ENCODE results near the gene TUBE1. TPM values are rescaled to one million over a fixed set of nuclear protein-coding genes. Genes with fewer than 3 reads are reported as not detected.
A peak's percentile ranks its signal among the peaks of the same experiment; 100 is the strongest.

The TUBE1 gene
- total RNA-seq, 1 experiment from 2014 or later, result 24.4 TPM

- Histone ChIP-seq H3K36me3 (ENCODE audit: insufficient read depth, low read length, poor library complexity, severe bottlenecking) (no peaks in the 10 kb centered on the region), H3K27ac (ENCODE audit: low read depth, low read length, poor library complexity, severe bottlenecking) (no peak overlapping the region), H3K9me3 (ENCODE audit: low read depth, low read length, poor library complexity, severe bottlenecking) (no peaks in the 10 kb centered on the region), H3K4me1 (ENCODE audit: insufficient read depth, low read length, poor library complexity, severe bottlenecking) (peaks cover 8% of the 10 kb centered on the region), H3K4me3 (ENCODE audit: low read depth, low read length, poor library complexity, severe bottlenecking) (peak overlapping the region; percentile 67), H3K27me3 (replicated peaks; ENCODE audit: insufficient read depth, low read depth, low read length, poor library complexity) (peaks cover 9% of the 10 kb centered on the region)
- POLR2A ChIA-PET (ENCODE audit: low non-redundant PET), result no interaction called here
- intact Hi-C loops (cut with micrococcal nuclease; ENCODE audit: unreplicated experiment), result loop anchor here (2.0 kb wide), 1 partner anchor 77 kb away; no protein-coding TSS in a partner anchor
- TF ChIP-seq CTCF (conservative IDR thresholded peaks at IDR 0.05; ENCODE audit: low read depth, low read length), result no peak
- no peak for TF ChIP-seq EZH2 (IDR thresholded peaks at IDR 0.05; ENCODE audit: borderline replicate concordance, low read depth, low read length, poor library complexity, severe bottlenecking)
- DNase-seq (ENCODE audit: low spot score), result peak; percentile 1
- CTCF ChIA-PET, result no interaction called here
- BruUV-seq (replicated peaks), result no TSS peak
Observed at GRCh38 chr6:112087916-112088315, 634 bp upstream of the TUBE1 start.

GRCh38 chr6:112086744-112087135 lies 542 bp downstream of the TUBE1 start:
- TF ChIP-seq CTCF (conservative IDR thresholded peaks at IDR 0.05; ENCODE audit: low read depth, low read length), result peak; percentile 38; the same call in 1 of the 2 replicates
- TF ChIP-seq EZH2 (IDR thresholded peaks at IDR 0.05; ENCODE audit: borderline replicate concordance, low read depth, low read length, poor library complexity, severe bottlenecking), result no peak
- H3K27me3 ChIP-seq (replicated peaks; ENCODE audit: insufficient read depth, low read depth, low read length, poor library complexity), result peaks cover 9% of the 10 kb centered on the region
- H3K36me3 ChIP-seq (ENCODE audit: insufficient read depth, low read length, poor library complexity, severe bottlenecking), result no peaks in the 10 kb centered on the region
- H3K4me1 ChIP-seq (ENCODE audit: insufficient read depth, low read length, poor library complexity, severe bottlenecking), result peaks cover 19% of the 10 kb centered on the region
- H3K9me3 ChIP-seq (ENCODE audit: low read depth, low read length, poor library complexity, severe bottlenecking), result no peaks in the 10 kb centered on the region
- ChIA-PET CTCF (interaction anchor here (2.3 kb wide), 1 partner anchor 77 kb away, joined by 14 read pairs; no protein-coding TSS in a partner anchor), POLR2A (ENCODE audit: low non-redundant PET) (no interaction called here)
- peak; percentile 66 for DNase-seq (ENCODE audit: low spot score)
- peak overlapping the region; percentile 74 for H3K27ac ChIP-seq (ENCODE audit: low read depth, low read length, poor library complexity, severe bottlenecking)
- peak overlapping the region; percentile 67 for H3K4me3 ChIP-seq (ENCODE audit: low read depth, low read length, poor library complexity, severe bottlenecking)
- intact Hi-C loops (cut with micrococcal nuclease; ENCODE audit: unreplicated experiment), result loop anchor here (2.0 kb wide), 1 partner anchor 78 kb away; no protein-coding TSS in a partner anchor
- TSS peak; percentile 51 for BruUV-seq (replicated peaks)

- H3K27ac ChIP-seq (ENCODE audit: low read depth, low read length, poor library complexity, severe bottlenecking), result no peak overlapping the region
- BruUV-seq (replicated peaks), result no TSS peak
- no peaks in the 10 kb centered on the region for H3K27me3 ChIP-seq (replicated peaks; ENCODE audit: insufficient read depth, low read depth, low read length, poor library complexity)
- peaks cover 21% of the 10 kb centered on the region for H3K4me1 ChIP-seq (ENCODE audit: insufficient read depth, low read length, poor library complexity, severe bottlenecking)
- TF ChIP-seq EZH2 (IDR thresholded peaks at IDR 0.05; ENCODE audit: borderline replicate concordance, low read depth, low read length, poor library complexity, severe bottlenecking) (no peak), CTCF (conservative IDR thresholded peaks at IDR 0.05; ENCODE audit: low read depth, low read length) (no peak)
- H3K36me3 ChIP-seq (ENCODE audit: insufficient read depth, low read length, poor library complexity, severe bottlenecking), result peaks cover 2% of the 10 kb centered on the region
- ChIA-PET CTCF (interaction anchor here (0.6 to 2.3 kb wide), 2 partner anchors 78 to 138 kb away, joined by 3 to 14 read pairs; no protein-coding TSS in a partner anchor), POLR2A (ENCODE audit: low non-redundant PET) (no interaction called here)
- H3K4me3 ChIP-seq (ENCODE audit: low read depth, low read length, poor library complexity, severe bottlenecking), result no peak overlapping the region
- no peak for DNase-seq (ENCODE audit: low spot score)
- no peaks in the 10 kb centered on the region for H3K9me3 ChIP-seq (ENCODE audit: low read depth, low read length, poor library complexity, severe bottlenecking)
- intact Hi-C loops (cut with micrococcal nuclease; ENCODE audit: unreplicated experiment), result loop anchor here (2.0 kb wide), 1 partner anchor 79 kb away; no protein-coding TSS in a partner anchor
Observed at GRCh38 chr6:112085286-112086065, 1.8 kb downstream of the TUBE1 start.
